HL-60 (cell line): ENCODE data around the gene SEMA3B.

ENCODE experiments used
- CTCF ChIP-seq: IDR thresholded peaks from one replicate; pipeline ENCODE4 v1.5.1; 2011; ENCODE audit warnings: low read length, control low read depth, inconsistent platforms; ENCODE audit not compliant: insufficient read depth
- POLR2AphosphoS5 ChIP-seq: IDR thresholded peaks from 2 replicates; pipeline ENCODE4 v1.6.1; 2012; ENCODE audit warnings: low read depth

- TF ChIP-seq CTCF = no peak
- TF ChIP-seq POLR2AphosphoS5 = no peak
Measured at GRCh38 chr3:50237133-50237651, 31.8 kb upstream of the SEMA3B start.
